ENCODE data around the gene HOGA1. TPM values are rescaled to one million over a fixed set of nuclear protein-coding genes. Genes with fewer than 3 reads are reported as not detected.

HOGA1 gene
- total and polyA plus RNA-seq, 2 donors (not counting 3 experiments of a cell fraction or from before 2014, with no cell fraction given) = 0.44 to 0.91 TPM

GRCh38 chr10:97538411-97538810 lies 45.8 kb upstream of the HOGA1 start:
- ChIA-PET POLR2A (no interaction called here), CTCF (interaction anchor here (1.3 to 6.6 kb wide), 5 partner anchors 15 to 74 kb away, joined by 3 to 93 read pairs (median 11); partner anchors contain the start of gene ANKRD2)
- Histone ChIP-seq H3K27ac (ENCODE audit: insufficient read depth, low read depth, low read length) (peak overlapping the region; percentile 8), H3K36me3 (ENCODE audit: control insufficient read depth in 2 of 2, extremely low read depth in 1 of 2, insufficient read depth in 2 of 2, low read length in 2 of 2) (no peaks in the 10 kb centered on the region), H3K9me3 (replicated peaks; ENCODE audit: control insufficient read depth, insufficient read depth, low read length) (no peaks in the 10 kb centered on the region), H3K9me1 (replicated peaks; ENCODE audit: control insufficient read depth, extremely low read depth, insufficient read depth, low read length) (no peaks in the 10 kb centered on the region), H2AFZ (ENCODE audit: low read depth, low read length) (peak overlapping the region; percentile 21), H3K4me3 (replicated peaks in 1 of 3; ENCODE audit: insufficient read depth in 1 of 3, low read depth in 1 of 3, low read length in 3 of 3) (no peak overlapping the region), H3K27me3 (ENCODE audit: control insufficient read depth in 2 of 2, insufficient read depth in 2 of 2, low read length in 2 of 2) (no peaks in the 10 kb centered on the region), H3K79me2 (ENCODE audit: control insufficient read depth, insufficient read depth, low read length) (peaks cover 4% of the 10 kb centered on the region), H3K4me1 (ENCODE audit: control insufficient read depth, extremely low read depth, insufficient read depth, low read length) (peaks cover 40% of the 10 kb centered on the region), H3K4me2 (ENCODE audit: insufficient read depth, low read length) (no peak overlapping the region), H3K9ac (replicated peaks; ENCODE audit: extremely low read depth, insufficient read depth, low read length) (no peak overlapping the region), H4K20me1 (replicated peaks; ENCODE audit: control insufficient read depth, extremely low read depth, insufficient read depth, low read length) (no peaks in the 10 kb centered on the region)
- intact Hi-C loops (cut with micrococcal nuclease) = no loop called here
- DNase-seq (ENCODE audit: low read depth, low spot score) (no peak), FAIRE-seq (peak; percentile 85)
- dilution Hi-C loops (cut with MboI; ENCODE audit: extremely low pct_ligation_motif_present, low sequenced_read_pairs) = no loop called here
- BruUV-seq (replicated peaks) = no TSS peak
- no peak for TF ChIP-seq POLR2A (IDR thresholded peaks at IDR 0.05; ENCODE audit: low read depth, low read length)
- TF ChIP-seq CTCF (IDR thresholded peaks at IDR 0.05; ENCODE audit: extremely low read depth in 1 of 2, insufficient read depth in 1 of 2, low read depth in 1 of 2, low read length in 2 of 2) = no peak
- no peak for TF ChIP-seq JUN (IDR thresholded peaks at IDR 0.05; ENCODE audit: borderline replicate concordance, insufficient read depth, insufficient read length, low read depth)
- no peak for TF ChIP-seq POLR2AphosphoS5 (IDR thresholded peaks at IDR 0.05; ENCODE audit: insufficient read depth, low read depth, low read length)
- no peak for TF ChIP-seq FOS (IDR thresholded peaks at IDR 0.05; ENCODE audit: borderline replicate concordance, insufficient read depth, low read length)
- TF ChIP-seq MYC (IDR thresholded peaks at IDR 0.05; ENCODE audit: low read depth, low read length) = no peak
- TF ChIP-seq GATA2 (IDR thresholded peaks at IDR 0.05; ENCODE audit: insufficient read depth, insufficient read length, low read depth, low read length) = no peak
